HEK293 (cell line): ENCODE measurements around the gene C3orf80.
A peak's percentile ranks its signal among the peaks of the same experiment; 100 is the strongest.

Experiments used
- ATF2 ChIP-seq: fragments of 450-650 bp; formaldehyde crosslinking; IDR thresholded peaks from 2 replicates; pipeline ENCODE4 v1.5.1; 2016; ENCODE audit warnings: missing biosample characterization, missing genetic modification characterization, low read depth
- YY1 ChIP-seq: fragments of 450-650 bp; formaldehyde crosslinking; IDR thresholded peaks from 2 replicates; pipeline ENCODE4 v1.5.1; 2018; ENCODE audit warnings: missing biosample characterization, missing genetic modification characterization
- ZBTB44 ChIP-seq: fragments of 450-650 bp; IDR thresholded peaks from 2 replicates; pipeline ENCODE4 v1.5.1; 2018; ENCODE audit warnings: missing biosample characterization, mild to moderate bottlenecking, missing genetic modification characterization
- ZEB2 ChIP-seq: fragments of 450-650 bp; formaldehyde crosslinking; IDR thresholded peaks from 2 replicates; pipeline ENCODE4 v1.5.1; 2016; ENCODE audit warnings: missing biosample characterization, missing genetic modification characterization
- ZNF10 ChIP-seq: fragments of 450-650 bp; formaldehyde crosslinking; IDR thresholded peaks from 2 replicates; pipeline ENCODE4 v1.5.1; 2017; ENCODE audit warnings: missing biosample characterization, missing genetic modification characterization
- ZNF18 ChIP-seq: fragments of 450-650 bp; formaldehyde crosslinking; IDR thresholded peaks from 2 replicates; pipeline ENCODE4 v1.5.1; 2016; ENCODE audit warnings: missing biosample characterization, missing genetic modification characterization
- ZNF184 ChIP-seq: fragments of 450-650 bp; IDR thresholded peaks from 2 replicates; pipeline ENCODE4 v1.5.1; 2018; ENCODE audit warnings: missing biosample characterization, mild to moderate bottlenecking, missing genetic modification characterization
- ZNF23 ChIP-seq: fragments of 450-650 bp; formaldehyde crosslinking; IDR thresholded peaks from 2 replicates; pipeline ENCODE4 v1.5.1; 2016; ENCODE audit warnings: missing biosample characterization, missing genetic modification characterization, borderline replicate concordance
- ZNF335 ChIP-seq: fragments of 450-650 bp; formaldehyde crosslinking; conservative IDR thresholded peaks from 2 replicates; pipeline ENCODE4 v1.5.1; 2016; ENCODE audit warnings: missing biosample characterization, missing genetic modification characterization
- ZNF350 ChIP-seq: fragments of 450-650 bp; formaldehyde crosslinking; IDR thresholded peaks from 2 replicates; pipeline ENCODE4 v1.5.0; 2017; ENCODE audit warnings: missing biosample characterization, mild to moderate bottlenecking, missing genetic modification characterization
- ZNF621 ChIP-seq: fragments of 450-650 bp; formaldehyde crosslinking; IDR thresholded peaks from 2 replicates; pipeline ENCODE4 v1.5.1; 2017; ENCODE audit warnings: missing biosample characterization, missing genetic modification characterization
- TF ChIP-seq, protein P1 (sequence below): fragments of 450-650 bp; formaldehyde crosslinking; IDR thresholded peaks from 2 replicates; pipeline ENCODE4 v1.5.1; 2016; ENCODE audit warnings: missing biosample characterization, missing genetic modification characterization
- TF ChIP-seq, protein P2 (sequence below): fragments of 450-650 bp; formaldehyde crosslinking; IDR thresholded peaks from 2 replicates; pipeline ENCODE4 v1.5.1; 2016; ENCODE audit warnings: missing biosample characterization, missing genetic modification characterization

DNA sequence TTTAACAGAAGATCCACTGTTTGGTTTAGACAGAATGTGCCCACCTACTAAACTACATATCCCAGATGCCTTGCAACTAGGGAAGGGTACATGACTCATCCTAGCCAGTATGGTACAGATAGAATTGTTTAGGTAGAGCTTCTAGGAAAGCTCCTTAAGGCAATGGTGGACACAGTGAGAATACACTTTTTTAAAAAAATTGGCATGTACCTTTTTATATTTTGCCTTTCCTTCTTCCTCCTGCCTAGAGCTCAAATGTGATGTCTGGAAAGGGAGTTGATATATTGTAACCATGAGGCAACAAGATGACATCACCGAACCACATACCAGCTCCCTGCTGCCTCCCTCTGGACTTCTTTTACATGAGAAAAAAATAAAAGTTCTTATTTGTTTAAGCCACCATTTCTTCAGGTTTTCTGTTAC lies 14.4 kb upstream of the C3orf80 start:
- TF ChIP-seq ZNF350 (tag by site-specific recombination) = no peak
- TF ChIP-seq ZNF18 = no peak
- no peak for TF ChIP-seq ZNF10 (tag by site-specific recombination)
- TF ChIP-seq, protein P1, sequence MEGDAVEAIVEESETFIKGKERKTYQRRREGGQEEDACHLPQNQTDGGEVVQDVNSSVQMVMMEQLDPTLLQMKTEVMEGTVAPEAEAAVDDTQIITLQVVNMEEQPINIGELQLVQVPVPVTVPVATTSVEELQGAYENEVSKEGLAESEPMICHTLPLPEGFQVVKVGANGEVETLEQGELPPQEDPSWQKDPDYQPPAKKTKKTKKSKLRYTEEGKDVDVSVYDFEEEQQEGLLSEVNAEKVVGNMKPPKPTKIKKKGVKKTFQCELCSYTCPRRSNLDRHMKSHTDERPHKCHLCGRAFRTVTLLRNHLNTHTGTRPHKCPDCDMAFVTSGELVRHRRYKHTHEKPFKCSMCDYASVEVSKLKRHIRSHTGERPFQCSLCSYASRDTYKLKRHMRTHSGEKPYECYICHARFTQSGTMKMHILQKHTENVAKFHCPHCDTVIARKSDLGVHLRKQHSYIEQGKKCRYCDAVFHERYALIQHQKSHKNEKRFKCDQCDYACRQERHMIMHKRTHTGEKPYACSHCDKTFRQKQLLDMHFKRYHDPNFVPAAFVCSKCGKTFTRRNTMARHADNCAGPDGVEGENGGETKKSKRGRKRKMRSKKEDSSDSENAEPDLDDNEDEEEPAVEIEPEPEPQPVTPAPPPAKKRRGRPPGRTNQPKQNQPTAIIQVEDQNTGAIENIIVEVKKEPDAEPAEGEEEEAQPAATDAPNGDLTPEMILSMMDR (tag by site-specific recombination) = no peak
- TF ChIP-seq ATF2 = peak; percentile 86
- no peak for TF ChIP-seq ZBTB44 (tag by site-specific recombination)
- peak; percentile 82 for TF ChIP-seq ZNF335 (tag by site-specific recombination)
- no peak for TF ChIP-seq YY1 (tag by site-specific recombination)
- TF ChIP-seq ZNF184 (tag by site-specific recombination) = no peak
- no peak for TF ChIP-seq ZNF23
- TF ChIP-seq ZEB2 = no peak
- no peak for TF ChIP-seq ZNF621 (tag by site-specific recombination)
- TF ChIP-seq, protein P2, sequence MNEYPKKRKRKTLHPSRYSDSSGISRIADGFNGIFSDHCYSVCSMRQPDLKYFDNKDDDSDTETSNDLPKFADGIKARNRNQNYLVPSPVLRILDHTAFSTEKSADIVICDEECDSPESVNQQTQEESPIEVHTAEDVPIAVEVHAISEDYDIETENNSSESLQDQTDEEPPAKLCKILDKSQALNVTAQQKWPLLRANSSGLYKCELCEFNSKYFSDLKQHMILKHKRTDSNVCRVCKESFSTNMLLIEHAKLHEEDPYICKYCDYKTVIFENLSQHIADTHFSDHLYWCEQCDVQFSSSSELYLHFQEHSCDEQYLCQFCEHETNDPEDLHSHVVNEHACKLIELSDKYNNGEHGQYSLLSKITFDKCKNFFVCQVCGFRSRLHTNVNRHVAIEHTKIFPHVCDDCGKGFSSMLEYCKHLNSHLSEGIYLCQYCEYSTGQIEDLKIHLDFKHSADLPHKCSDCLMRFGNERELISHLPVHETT (tag by site-specific recombination) = no peak
